ENCODE data around the gene KCNQ1.
A peak's percentile ranks its signal among the peaks of the same experiment; 100 is the strongest.

Gene KCNQ1

DNA sequence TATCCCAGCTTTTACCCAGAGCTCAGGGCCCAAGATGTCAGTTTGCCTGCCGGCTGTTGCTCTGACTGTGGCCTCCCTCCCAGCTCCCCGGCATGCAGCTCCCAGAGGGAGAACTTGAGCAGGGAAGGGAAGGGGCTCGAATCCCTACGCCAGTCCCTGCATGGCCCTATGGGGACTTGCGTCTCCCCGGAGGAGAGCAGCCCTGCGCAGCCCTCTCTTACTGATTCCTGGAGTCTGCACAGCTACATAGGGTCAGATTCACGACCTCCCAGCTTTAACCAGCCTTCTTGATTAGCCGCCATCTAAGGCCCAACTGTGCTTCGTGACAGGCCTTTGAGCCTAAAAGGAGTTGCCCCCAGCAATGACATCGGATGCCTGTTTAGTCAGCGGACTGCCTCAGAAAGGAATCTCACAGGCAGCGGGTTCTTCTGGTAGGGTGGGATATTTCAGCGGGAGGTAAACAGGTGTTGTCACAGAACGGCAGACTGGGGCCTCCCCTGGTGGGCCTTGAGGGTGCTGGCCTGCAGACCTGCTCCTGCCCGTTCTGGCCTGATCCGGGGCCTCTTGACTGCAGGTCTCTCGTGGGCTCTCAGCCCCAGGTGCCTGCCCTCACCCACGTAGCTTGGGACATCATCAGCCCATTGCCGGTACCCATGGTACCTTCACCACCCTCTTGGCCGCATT lies 298.8 kb downstream of the KCNQ1 start:
- no peak for DNase-seq (ENCODE audit: low read depth, low spot score)

DNA sequence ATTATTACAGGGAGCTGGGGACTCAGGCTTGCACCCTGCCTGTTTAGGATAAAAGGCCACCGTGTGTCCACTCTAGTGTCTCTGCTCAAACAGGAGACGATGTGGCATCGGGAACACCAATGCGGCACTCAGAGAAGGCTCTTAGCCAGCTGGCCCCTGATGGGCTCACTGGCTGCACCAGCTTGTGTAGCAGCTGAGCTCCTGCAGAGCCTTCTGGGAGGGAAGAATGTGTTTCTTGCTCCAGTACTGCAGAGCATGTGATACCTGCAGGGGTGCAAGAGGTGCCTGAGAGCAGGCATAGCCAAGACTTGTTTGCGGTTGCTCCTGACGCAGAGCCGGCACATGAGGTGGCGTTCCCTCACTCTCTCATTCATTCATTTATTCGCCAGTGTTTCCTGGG lies 299.4 kb downstream of the KCNQ1 start:
- no peak for DNase-seq (ENCODE audit: low read depth, low spot score)

DNA sequence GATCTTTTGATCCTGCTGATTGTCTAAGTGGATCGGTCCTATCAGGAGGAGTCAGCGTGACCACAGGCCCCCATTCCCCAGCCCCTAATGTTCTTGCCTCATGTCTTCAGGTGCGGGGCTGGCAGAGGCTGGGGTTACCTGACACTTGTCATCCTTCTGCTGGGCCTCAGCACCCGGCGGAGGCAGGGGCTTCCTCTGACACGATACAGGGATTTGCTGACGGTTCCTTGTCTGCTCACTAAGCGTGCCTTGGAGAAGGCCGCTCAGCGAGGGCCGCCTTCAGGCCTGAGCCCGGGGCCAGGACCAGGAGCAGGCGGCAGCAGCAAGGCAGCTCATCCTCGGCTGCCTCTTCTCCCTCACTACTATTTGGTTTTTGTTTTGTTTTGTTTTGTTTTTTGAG lies 300.7 kb downstream of the KCNQ1 start:
- DNase-seq (ENCODE audit: low read depth, low spot score) = no peak

DNA sequence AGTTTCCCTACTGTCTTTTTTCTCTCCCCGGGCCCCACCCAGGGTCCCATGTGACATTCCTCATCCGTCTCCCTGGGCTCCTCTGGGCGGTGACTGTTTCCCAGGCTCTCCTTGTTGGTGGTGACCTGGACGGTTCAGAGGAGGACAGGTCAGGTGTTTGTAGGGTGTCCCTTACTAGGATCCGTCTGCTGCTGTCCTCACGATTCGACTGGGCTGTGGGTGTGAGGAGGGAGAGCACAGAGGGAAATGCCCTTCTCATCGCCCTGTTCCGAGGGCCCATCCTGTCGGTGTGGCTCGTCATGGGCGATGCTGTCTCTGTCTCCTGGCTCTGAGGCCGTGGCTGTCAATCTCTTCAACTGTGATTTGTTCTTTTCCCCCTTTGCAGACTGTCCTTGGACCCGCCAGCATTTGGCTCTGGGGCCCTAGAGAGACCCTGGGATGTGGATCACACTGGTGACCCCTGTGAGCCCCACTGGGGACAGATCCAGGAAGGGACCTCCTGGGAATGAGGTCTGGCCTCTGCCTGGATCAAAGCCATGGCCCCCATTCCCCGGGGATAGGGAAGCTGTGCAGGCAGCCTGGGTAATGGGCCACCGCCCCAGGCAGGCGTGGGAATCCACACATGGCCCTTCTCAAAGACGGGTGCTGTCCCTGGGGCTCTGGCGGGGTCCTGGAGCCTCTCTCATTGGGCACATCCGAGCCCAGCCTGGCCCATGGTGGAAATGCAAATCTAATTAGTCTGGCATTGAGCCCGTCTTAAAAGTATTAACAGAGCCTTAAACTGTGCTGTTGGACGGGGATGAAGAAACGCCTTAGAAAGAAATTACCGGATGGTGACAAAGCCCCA lies 301.8 kb downstream of the KCNQ1 start:
- DNase-seq (ENCODE audit: low read depth, low spot score) = no peak

DNA sequence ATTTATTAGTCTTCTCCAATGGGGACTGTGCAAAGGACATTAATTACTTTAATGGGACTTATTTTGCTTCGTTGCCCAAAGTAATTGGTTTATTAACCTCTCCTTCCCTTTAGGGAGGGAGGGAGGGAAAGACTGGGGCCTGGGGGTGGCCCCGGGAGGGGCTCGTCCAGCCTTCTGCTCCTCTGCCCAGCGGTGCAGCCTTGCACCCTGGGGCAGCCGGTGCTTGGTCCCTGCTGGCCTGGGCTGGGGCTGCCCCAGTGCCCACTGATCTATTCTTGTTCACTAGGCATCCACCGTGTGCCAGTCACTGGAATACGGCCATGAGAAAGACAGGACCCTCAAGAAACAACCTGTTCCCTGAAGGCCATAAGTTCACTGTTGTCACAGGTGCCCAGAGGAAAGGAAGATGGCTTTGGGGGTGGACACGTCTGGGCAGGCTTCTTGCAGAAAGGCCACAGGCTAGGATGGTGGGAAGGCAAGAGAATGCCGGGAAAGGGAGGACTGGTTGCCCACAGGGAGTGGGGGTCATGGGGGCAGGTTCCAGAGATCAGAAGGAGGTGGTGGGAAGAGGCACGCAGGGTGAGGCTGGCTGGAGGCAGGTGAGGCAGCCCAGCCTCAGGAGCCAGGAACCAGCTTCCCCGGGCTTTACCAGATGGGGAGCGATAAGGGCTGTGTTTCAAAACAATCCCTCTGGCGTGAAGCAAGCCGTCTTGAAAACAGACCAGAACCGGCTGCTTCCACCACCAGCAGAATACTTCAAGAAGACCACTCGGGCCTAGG lies 302.6 kb downstream of the KCNQ1 start:
- DNase-seq (ENCODE audit: low read depth, low spot score) = no peak

DNA sequence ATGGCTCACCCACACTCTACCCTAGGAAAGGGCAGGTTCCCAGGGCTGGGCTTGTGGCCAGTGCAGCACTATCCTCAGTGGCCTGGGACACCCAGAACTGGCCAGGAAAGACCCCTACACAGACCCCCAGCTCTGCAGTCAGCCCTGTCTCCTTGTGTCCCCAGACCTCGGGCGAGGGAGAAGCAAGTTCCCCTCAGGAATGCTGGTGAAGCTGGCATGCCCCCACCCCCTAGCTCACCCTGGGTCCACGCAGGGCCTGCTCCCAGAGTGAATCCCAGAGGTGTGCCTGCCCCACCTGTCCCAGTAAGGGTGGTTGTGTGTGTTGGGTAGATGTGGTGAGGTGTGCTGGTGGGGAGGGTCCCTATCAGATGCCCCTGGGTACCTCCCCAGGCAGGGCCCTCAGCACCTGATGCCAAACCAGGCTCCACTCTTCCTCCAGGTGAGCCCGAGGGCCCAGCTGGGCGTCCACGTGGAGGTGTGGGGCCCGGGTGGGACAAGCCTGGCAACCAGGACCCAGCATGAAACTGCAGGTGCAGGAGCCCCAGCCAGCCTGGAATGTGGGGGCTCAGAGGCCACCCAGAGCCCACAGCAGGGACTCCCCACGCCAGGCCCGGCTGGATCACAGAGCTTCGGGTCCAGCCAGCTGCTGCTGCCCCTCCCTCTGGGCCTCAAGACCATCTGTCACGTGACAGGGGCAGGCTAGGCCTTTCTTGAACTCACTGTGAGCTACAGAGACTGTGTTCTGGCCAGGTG lies 303.4 kb downstream of the KCNQ1 start:
- no peak for DNase-seq (ENCODE audit: low read depth, low spot score)

DNA sequence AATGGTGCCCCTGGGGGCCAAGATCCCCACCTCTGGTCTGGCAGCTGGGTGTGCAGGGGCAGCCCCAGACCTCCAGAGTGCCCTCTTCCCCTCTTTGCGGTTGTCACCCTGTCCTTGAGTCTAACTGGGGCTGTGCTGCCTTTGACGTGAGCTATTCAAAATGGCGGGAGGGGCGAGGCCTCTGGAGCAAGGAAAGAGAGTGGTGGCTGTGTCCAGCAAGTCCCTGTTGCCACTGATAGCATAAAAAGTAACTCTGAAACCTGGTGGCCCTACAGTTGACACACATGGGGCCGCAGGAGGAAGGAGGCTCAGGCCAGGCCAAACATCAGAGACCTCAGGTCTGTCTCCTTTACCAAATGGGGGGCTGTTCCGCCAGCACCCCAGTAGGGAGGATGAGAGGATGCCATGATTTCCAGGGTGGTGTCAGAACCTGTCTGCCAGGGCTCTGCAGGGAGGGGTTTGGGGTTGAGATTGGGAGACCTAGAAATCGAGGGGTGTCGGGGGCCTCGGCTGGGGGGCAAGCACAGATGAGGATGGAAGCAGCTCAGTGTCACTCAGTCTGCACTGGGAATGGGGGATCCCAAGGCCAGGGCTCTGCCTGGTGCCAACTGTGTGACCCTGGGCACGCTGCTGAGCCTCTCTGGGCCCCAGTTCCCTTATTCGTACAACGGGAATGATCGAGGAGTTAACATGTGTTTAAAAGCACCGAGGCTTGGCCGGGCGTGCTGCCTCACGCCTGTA lies 304.2 kb downstream of the KCNQ1 start:
- DNase-seq (ENCODE audit: low read depth, low spot score) = no peak

DNA sequence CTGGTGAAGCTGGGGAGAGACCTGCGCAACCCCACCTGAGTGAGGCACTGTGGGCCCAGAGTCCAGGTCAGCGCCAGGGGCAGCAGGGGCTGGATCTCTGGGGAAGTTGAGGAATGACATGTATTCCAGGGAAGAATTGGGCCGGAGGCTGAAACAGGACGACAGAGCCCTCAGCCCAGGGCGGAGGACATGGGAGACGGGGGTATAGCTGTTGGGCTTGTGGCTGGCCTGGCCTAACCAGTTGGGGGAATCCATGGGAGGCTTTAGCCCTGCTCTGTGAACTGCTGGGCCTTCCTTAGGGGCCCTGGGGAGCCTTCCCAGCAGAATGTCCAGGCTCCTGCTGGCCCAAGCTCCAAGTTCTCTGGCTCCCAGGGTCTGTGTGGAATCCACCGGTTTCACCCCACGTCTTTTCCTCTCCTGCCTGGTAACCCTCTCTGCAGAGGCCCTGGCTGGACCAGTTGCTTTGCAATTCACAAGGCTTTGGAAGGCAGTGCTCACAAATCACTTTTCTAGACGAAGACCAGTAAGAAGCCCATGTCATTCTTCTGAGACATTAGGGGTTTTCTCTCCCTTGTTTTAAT lies 305.4 kb downstream of the KCNQ1 start:
- no peak for DNase-seq (ENCODE audit: low read depth, low spot score)

DNA sequence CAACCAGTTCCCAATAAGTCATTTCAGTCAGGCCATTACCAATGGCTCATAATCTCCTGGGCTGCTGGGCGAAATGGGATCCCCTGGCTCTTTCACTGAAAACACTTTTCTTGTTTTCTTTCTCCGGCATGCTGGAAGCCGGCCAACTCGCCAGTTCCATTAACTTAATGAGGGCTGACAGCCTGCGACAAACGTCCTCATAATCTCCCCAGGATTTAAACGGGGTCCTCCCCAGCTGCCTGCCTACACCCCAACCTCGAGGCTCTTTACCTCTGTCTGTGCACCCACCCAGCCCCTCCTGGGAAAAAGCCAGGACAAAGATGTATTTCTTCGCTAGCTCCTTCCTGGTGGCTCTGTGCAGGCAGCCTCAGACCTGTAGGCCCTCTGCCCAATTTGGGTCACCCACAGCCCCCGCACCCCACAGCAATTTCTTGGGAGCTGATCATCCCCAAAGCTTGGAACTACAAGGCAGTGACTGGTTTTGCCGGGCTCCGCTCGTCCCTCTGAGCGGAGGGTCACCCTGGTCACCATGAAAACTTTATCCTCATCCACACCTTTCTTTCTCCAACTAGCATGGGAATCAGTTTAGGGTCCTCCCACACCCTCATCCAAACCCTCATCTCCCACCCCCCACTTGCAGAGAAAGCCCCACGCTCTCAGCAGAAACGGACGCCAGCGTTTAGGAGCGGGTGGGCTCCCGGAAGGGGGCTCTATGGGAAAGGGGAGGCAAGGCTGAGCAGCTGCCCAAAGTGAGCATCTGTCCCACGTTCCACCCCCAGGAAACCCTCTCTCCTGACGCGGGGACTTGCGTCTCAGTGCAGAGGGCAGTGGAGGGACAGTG lies 306.1 kb downstream of the KCNQ1 start:
- peak; percentile 65 for DNase-seq (ENCODE audit: low read depth, low spot score)

DNA sequence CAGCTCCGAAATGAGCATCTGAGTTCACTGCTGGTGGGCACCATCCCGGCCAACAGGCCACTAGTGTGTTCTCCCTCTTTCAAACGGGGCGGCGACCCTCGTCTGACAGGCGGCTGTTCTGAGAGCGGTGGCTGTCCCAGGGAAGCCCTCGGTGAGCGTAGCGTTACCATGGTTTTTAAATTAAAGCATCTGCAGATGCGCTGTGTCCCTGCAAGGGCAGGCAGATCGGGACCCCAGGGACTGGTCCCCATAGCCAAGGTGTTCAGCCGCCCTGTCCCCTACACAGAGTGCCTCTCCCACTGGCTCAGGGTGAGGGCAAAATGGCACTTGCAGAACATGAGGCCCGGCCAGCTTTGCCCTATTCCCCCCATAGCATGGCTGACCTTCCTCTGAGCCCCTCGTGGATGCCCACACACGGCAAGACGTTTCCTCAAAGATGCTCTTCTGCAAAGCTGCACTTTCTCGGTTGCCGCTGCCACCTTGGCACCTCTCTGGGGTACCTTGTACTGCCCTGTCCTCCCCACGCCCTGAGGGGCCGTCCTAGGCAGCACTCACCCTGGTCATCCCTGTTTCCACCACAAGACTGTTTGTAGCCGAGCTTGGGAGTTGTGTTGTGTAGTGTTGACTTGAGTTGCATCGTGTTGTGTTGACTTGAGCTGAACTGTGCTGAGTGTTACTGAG lies 306.9 kb downstream of the KCNQ1 start:
- no peak for DNase-seq (ENCODE audit: low read depth, low spot score)

DNA sequence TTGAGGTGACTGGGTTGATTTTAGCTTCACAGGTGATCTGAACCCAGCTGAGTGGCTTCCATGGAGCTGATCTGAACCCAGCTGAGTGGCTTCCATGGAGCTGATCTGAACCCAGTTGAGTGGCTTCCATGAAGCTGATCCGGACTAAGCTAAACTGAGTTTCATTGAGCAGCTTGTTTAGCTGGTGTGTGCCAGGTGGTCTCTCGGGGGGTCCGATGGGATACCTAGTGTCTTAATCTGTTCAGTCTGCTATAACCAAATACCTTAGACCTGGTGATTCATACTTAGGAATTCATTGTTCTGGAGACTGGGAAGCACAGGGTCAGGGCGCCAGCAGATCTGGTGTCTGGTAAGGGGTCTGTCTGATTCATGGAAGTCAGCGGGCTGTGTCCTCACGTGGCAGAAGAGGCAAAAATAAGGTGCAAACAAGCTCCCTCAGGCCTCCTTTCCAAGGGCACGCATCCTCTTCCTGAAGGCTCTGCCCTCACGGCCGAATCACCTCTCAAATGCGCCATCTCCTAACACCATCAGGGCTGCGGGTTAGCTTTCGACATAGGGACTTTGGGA lies 307.5 kb downstream of the KCNQ1 start:
- DNase-seq (ENCODE audit: low read depth, low spot score) = peak; percentile 74

DNA sequence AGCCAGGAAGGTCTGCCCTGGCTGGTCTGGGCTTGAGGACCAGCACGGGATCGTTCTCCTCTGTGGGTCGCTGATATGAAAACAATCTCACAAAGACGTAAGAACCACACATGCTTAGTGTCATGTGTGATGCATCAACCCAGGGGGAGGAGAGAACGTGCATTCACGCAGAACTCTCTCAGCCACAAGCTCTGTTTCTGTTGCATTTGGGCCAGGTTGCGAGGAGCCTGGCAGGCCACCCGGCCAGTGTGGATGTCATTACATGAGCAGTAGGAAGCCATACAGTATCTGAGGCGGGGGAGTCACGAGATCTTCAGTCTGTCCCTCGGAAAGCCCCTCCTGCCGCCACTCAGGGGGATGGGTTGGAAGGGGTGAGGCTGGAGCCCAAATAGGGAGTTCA lies 308.1 kb downstream of the KCNQ1 start:
- DNase-seq (ENCODE audit: low read depth, low spot score) = peak; percentile 22

DNA sequence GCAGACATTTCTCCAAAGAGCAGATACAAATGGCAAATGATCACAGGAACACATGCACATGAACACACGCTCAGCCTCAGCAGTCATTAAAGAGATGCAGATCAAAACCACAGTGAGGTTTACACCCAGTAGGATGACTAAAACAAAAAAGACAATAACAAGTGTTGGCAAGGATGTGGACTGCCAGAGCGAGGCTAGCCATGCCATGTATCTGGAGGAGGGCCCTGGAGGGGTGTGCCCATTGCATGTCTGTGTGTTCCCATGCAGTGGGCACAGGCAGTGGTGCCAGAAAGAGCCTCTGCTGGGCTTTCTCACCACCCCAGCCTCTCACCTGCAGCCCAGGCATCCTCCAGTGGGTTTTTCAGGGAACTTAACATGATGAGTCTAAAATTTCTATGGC lies 309.2 kb downstream of the KCNQ1 start:
- no peak for DNase-seq (ENCODE audit: low read depth, low spot score)

DNA sequence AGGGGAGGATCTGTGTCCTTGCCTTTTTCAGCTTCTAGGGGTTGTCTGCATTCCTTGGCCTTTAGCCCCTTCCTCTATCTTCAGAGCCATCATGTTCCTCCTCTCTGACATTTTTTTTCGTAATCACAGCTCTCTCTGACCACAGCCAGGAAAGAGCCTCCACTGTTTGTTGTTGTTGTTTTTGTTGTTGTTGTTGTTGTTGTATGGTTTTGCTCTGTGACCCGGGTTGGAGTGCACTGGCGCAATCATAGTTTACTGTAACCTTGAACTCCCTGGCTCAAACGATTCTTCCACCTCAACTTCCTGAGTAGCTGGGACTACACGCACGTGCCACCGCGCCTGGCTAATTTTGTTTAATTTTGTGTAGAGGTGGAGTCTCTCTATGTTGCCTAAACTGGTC lies 310.3 kb downstream of the KCNQ1 start:
- DNase-seq (ENCODE audit: low read depth, low spot score) = no peak

DNA sequence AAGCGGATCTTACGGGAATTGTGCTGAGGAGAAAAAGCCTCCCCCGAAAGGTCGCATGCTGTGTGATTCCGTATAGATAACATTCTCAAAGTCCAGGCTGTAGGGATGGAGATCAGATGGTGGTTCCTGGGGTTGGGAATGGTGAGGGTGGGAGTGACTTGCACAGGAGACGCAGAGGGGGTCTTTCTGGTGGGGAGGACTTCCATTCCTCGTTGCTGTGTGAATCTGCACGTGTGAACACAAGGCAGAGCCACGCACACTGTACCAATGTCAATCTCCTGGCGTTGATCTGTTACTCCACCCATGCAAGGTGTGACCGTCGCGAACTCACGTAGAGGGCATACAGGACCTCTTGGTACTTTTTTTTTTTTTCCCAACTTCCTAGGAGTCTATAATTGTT lies 313.9 kb downstream of the KCNQ1 start:
- DNase-seq (ENCODE audit: low read depth, low spot score) = no peak

DNA sequence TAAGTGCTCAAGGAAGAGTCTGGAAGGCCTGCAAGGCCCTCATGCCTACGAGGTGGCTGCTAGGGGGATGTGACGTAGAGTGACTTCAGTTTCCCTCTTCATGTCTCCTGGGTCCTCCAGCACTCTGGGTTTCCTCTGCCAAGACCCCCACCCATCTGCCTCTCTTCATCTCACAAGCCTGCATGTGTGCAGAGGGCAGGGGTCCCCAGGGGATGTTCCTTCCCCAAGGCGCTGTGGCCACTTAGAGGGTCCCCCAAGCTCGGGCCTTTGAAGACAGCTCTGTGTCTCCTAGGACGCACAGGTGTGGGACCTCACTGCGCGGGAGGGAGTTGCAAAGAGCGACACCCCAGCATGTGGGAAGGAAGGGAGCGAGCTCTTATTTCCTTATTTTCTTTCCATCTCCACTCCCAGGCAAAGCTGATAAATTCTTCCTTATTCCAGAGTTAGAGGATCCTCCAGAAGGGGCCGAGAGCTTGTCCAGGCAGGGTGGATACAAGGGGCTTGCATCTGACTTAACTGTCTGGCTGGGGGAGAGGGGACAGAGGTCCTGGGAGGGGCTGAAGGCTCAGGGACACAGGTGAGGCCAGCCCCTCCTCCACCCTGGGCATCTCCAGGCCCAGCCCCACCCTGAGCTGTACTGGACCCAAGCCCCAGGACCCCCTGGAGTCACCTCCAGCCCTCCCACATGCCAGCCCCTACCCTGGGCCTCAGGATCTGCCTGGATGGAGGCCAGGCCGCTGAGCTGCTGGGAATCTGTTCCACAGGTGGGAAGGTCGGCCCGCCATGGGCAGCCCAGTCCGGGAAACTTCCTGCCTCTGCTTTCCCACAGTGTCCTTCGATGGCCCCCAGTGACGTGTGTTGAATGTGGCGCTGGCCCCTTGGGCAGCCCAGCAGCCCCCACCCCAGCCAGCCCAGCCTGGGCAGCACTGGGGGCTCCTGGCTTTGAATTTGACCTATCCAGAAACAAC lies 314.7 kb downstream of the KCNQ1 start:
- no peak for DNase-seq (ENCODE audit: low read depth, low spot score)

DNA sequence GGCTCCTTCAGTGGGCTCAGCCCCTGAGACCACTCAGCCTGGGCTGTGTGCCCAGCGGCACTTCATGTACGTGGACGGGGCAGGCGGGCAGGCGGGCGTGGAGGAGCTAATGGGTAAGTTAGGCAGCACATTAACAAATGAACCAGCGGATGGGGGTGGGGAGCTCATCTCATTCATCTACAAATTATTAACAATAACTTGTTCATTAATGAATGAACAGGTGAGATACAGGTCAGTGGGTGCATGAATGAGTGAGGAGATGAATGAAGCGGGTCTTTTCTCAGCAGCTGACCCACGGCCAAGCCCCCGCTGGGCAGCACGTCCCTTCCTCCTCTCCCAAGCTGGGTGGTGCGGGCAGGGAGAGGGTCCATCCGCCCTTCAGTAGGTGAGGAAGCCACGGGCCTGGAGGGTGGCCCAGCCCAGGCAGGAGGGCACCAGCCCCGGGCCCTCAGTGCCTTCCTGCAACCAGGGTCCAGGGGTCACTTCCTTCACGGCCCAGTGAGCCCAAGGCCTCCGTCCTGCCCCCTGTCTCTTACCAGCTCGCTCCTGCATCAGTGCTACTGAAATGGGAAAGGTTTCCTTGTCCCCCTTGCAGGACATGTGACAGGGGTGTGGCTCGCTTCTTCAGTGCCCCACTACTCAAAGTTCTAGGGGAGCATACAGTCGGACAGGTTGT lies 315.5 kb downstream of the KCNQ1 start:
- DNase-seq (ENCODE audit: low read depth, low spot score) = no peak

Data from astrocyte of the hippocampus (primary cell).